ENCODE results near the gene MYH7B.

GRCh38 chr20:34951652-34952051 is 4.0 kb upstream of the MYH7B start:
- TF ChIP-seq POLR2AphosphoS5 (IDR thresholded peaks at IDR 0.05; ENCODE audit: borderline replicate concordance, low read depth, low read length) (no peak), EZH2 (IDR thresholded peaks at IDR 0.05) (no peak), FOXP2 (optimal IDR thresholded peaks at IDR 0.05; ENCODE audit: control extremely low read depth, extremely low read length, insufficient read depth) (no peak)
